K562 (cell line): Measurements from ENCODE around the gene AFF3. TPM values are rescaled to one million over a fixed set of nuclear protein-coding genes. Genes with fewer than 3 reads are reported as not detected.

Experiments used
- ATAC-seq: fragments of 200-7000 bp; cut with Tn5 transposase; 3 replicates; pipeline ENCODE4 v1.9.1; 2020; ENCODE audit warnings: moderate library complexity
- BruUV-seq: library from RNA; stranded (reverse); fragments of 400-500 nt; replicated peaks from 2 replicates; lab custom pipeline; 2021; lab: Mats Ljungman, UMichigan
- CTCF ChIA-PET: fragments of 300-600 bp; formaldehyde crosslinking; extraction: SDS; loops from one replicate; lab custom pipeline; 2021; ENCODE audit warnings: low intra/inter-chr PET ratio; lab: Yijun Ruan, JAX
- POLR2A ChIA-PET: fragments of 300-600, 350-650 bp; sonication (Branson Sonifier 250); formaldehyde crosslinking; extraction: SDS; loops from one replicate; lab custom pipeline; 2021; ENCODE audit warnings: antibody characterized with exemption, inconsistent platforms; lab: Yijun Ruan, JAX
- DNase-seq, 4 experiments: peaks; one replicate each; pipeline versions ENCODE4 v3.0.0 to v3.0.0-alpha.2; 2011 to 2018; ENCODE audit warnings: low spot score in 3 of 4, mixed read lengths in 3 of 4; ENCODE audit errors: extremely low read depth in 1 of 4
- FAIRE-seq: peaks from 2 replicates; lab custom pipeline; 2011; peaks lifted over from hg19 to GRCh38; lab: Jason Lieb, UNC
- H2AFZ ChIP-seq: 2 replicates; pipeline ENCODE4 v1.6.0; 2011; ENCODE audit warnings: low read depth, low read length, control low read depth, inconsistent platforms
- H3K27ac ChIP-seq: fragments of 200-600 bp; 3 replicates; pipeline ENCODE4 v1.8.0; 2011; ENCODE audit warnings: low read depth, mild to moderate bottlenecking, control low read depth, inconsistent platforms, low read length, moderate library complexity, mixed read lengths; ENCODE audit errors: extremely low read depth
- H3K27me3 ChIP-seq, 2 experiments: fragments of 300-600 bp in 1 of 2; 2 replicates in 1 of 2; 3 replicates in 1 of 2; pipeline versions ENCODE4 v1.6.0 to v1.8.0; 2011; ENCODE audit warnings: inconsistent platforms in 2 of 2, low read length in 2 of 2, mild to moderate bottlenecking in 1 of 2, mixed read lengths in 1 of 2, moderate library complexity in 1 of 2; ENCODE audit not compliant: control insufficient read depth in 2 of 2, insufficient read depth in 2 of 2
- H3K36me3 ChIP-seq: fragments of 300-600 bp; 3 replicates; pipeline ENCODE4 v1.8.0; 2011; ENCODE audit warnings: mild to moderate bottlenecking, low read length, inconsistent platforms; ENCODE audit not compliant: control insufficient read depth, insufficient read depth
- H3K4me1 ChIP-seq, 2 experiments: fragments of 200-600 bp in 1 of 2; replicated peaks in 1 of 2; 2 replicates in 1 of 2; 3 replicates in 1 of 2; pipeline versions ENCODE4 v1.5.1 to v1.8.0; 2011; ENCODE audit warnings: inconsistent platforms in 2 of 2, low read length in 2 of 2, mild to moderate bottlenecking in 1 of 2, mixed read lengths in 1 of 2, moderate library complexity in 1 of 2; ENCODE audit not compliant: control insufficient read depth in 2 of 2, insufficient read depth in 2 of 2
- H3K4me2 ChIP-seq: 2 replicates; pipeline ENCODE4 v1.6.1; 2011; ENCODE audit warnings: low read length, control low read depth, inconsistent platforms, mixed read lengths; ENCODE audit not compliant: insufficient read depth
- H3K4me3 ChIP-seq: fragments of 200-600 bp; sonication (generic), shearing (Covaris generic); 2 replicates; pipeline ENCODE4 v1.5.1; 2016; ENCODE audit warnings: control low read depth, inconsistent platforms
- H3K79me2 ChIP-seq: fragments of 200-600 bp; 3 replicates; pipeline ENCODE4 v1.8.0; 2011; ENCODE audit warnings: low read length, inconsistent platforms; ENCODE audit not compliant: control insufficient read depth, insufficient read depth
- H3K9ac ChIP-seq, 2 experiments: 2 replicates each; pipeline versions ENCODE4 v1.6.0 to v1.6.1; 2011; ENCODE audit warnings: low read depth in 2 of 2, low read length in 2 of 2, control low read depth in 1 of 2, inconsistent platforms in 1 of 2, mild to moderate bottlenecking in 1 of 2, mixed read lengths in 1 of 2; ENCODE audit not compliant: insufficient read depth in 1 of 2
- H3K9me1 ChIP-seq: one replicate; pipeline ENCODE4 v1.6.0; 2011; ENCODE audit warnings: inconsistent platforms, mild to moderate bottlenecking, low read length, moderate library complexity; ENCODE audit not compliant: control insufficient read depth, insufficient read depth
- H3K9me3 ChIP-seq: replicated peaks from 2 replicates; pipeline ENCODE4 v1.5.1; 2011; ENCODE audit warnings: low read depth, low read length, inconsistent platforms; ENCODE audit not compliant: control insufficient read depth, insufficient read depth
- H4K20me1 ChIP-seq: replicated peaks from 2 replicates; pipeline ENCODE4 v1.6.1; 2011; ENCODE audit warnings: low read length, inconsistent platforms, mixed read lengths; ENCODE audit not compliant: control insufficient read depth, insufficient read depth
- BRCA1 ChIP-seq, 2 experiments: fragments of 450-650 bp in 1 of 2; sonication (generic) in 1 of 2; formaldehyde crosslinking in 1 of 2; IDR thresholded peaks; 2 replicates each; pipeline versions ENCODE4 v1.5.0 to v1.6.1; 2017 to 2020; ENCODE audit warnings: mild to moderate bottlenecking in 1 of 2, missing genetic modification reagents in 1 of 2
- ETV6 ChIP-seq, 3 experiments: fragments of 150-350 bp in 1 of 3; sonication (generic) in 1 of 3; formaldehyde crosslinking in 1 of 3; IDR thresholded peaks; 2 replicates each; pipeline versions ENCODE4 v1.6.1 to v1.8.0; 2014 to 2022; ENCODE audit warnings: borderline replicate concordance in 2 of 3, low read depth in 2 of 3, antibody characterized with exemption in 1 of 3, low read length in 1 of 3, mild to moderate bottlenecking in 1 of 3, missing genetic modification reagents in 1 of 3
- FOXK2 ChIP-seq, 2 experiments: fragments of 450-650 bp; IDR thresholded peaks in 1 of 2; conservative IDR thresholded peaks in 1 of 2; 2 replicates each; pipeline ENCODE4 v1.6.1; 2016; ENCODE audit warnings: low read depth in 2 of 2, mild to moderate bottlenecking in 1 of 2
- GABPB1 ChIP-seq: sonication (generic); formaldehyde crosslinking; IDR thresholded peaks from 2 replicates; pipeline ENCODE4 v1.8.0; 2022; ENCODE audit warnings: mild to moderate bottlenecking, missing genetic modification reagents
- HDAC8 ChIP-seq: fragments of 450-650 bp; IDR thresholded peaks from 2 replicates; pipeline ENCODE4 v1.6.1; 2016; ENCODE audit warnings: mild to moderate bottlenecking, missing genetic modification characterization, moderate library complexity, missing compliant biosample characterization
- HOXB6 ChIP-seq: fragments of 250-450 bp; sonication (Bioruptor Pico); IDR thresholded peaks from 2 replicates; pipeline ENCODE4 v1.5.1; 2022; ENCODE audit warnings: mild to moderate bottlenecking, borderline replicate concordance
- MEIS2 ChIP-seq: fragments of 450-650 bp; IDR thresholded peaks from 2 replicates; pipeline ENCODE4 v1.6.1; 2014; ENCODE audit warnings: mild to moderate bottlenecking; ENCODE audit not compliant: partially characterized antibody
- MTF1 ChIP-seq: fragments of 250-450 bp; sonication (Bioruptor Pico); IDR thresholded peaks from 2 replicates; pipeline ENCODE4 v1.9.0; 2021; ENCODE audit warnings: moderate library complexity, mild to moderate bottlenecking, inconsistent platforms, borderline replicate concordance
- NCOR1 ChIP-seq: fragments of 450-650 bp; IDR thresholded peaks from 2 replicates; pipeline ENCODE4 v1.6.1; 2016; ENCODE audit warnings: mild to moderate bottlenecking, moderate library complexity
- POLR2G ChIP-seq: fragments of 200-400 bp; formaldehyde crosslinking; IDR thresholded peaks from 2 replicates; pipeline ENCODE4 v1.6.1; 2017; ENCODE audit warnings: low read depth, mild to moderate bottlenecking, antibody characterized with exemption, low read length, moderate library complexity
- PTTG1 ChIP-seq: fragments of 450-650 bp; IDR thresholded peaks from 2 replicates; pipeline ENCODE4 v1.6.1; 2016; ENCODE audit warnings: low read depth, mild to moderate bottlenecking, missing genetic modification characterization, missing compliant biosample characterization
- SOX6 ChIP-seq: fragments of 450-650 bp; IDR thresholded peaks from 2 replicates; pipeline ENCODE4 v1.6.1; 2014; ENCODE audit warnings: mild to moderate bottlenecking
- ZFP1 ChIP-seq: fragments of 450-650 bp; formaldehyde crosslinking; IDR thresholded peaks from 2 replicates; pipeline ENCODE4 v1.4.0; 2020; ENCODE audit warnings: mild to moderate bottlenecking, mixed read lengths
- ZNF354B ChIP-seq: fragments of 250-450 bp; sonication (Bioruptor Pico); IDR thresholded peaks from 2 replicates; pipeline ENCODE4 v1.4.0; 2020
- ZNF592 ChIP-seq: fragments of 450-650 bp; IDR thresholded peaks from 2 replicates; pipeline ENCODE4 v1.6.1; 2017; ENCODE audit warnings: antibody characterized with exemption, mild to moderate bottlenecking
- ZSCAN32 ChIP-seq: fragments of 450-650 bp; formaldehyde crosslinking; IDR thresholded peaks from 2 replicates; pipeline ENCODE4 v1.4.0; 2020; ENCODE audit warnings: mild to moderate bottlenecking, moderate library complexity
- WGBS: fragments of 100-300 bp; shearing (Covaris generic); methylation state at CpG from one replicate; pipeline ENCODE4 v1.1.6; 2016; ENCODE audit warnings: low coverage, mixed read lengths; ENCODE audit not compliant: insufficient coverage; ENCODE audit errors: missing lambda C conversion rate; 5-methylcytosine and 5-hydroxymethylcytosine counted together
- in situ Hi-C: fragments of 300-500 bp; cut with MboI; formaldehyde crosslinking; loops from 4 replicates; pipeline ENCODE4 v1.15.0; 2018; ENCODE audit warnings: inconsistent platforms, mixed read lengths
- intact Hi-C: fragments of 100-400 bp; cut with micrococcal nuclease; formaldehyde crosslinking; loops from 2 replicates; pipeline ENCODE4 v1.14.2; 2022
- polyA plus RNA-seq, 8 experiments: library from polyadenylated mRNA; depleted of rRNA in 4 of 8; stranded (reverse) in 5 of 8; unstranded in 3 of 8; fragments of >200 nt; fragmentation: Nextera tagmentation in 2 of 8; fragmentation: Illumina TruSeq in 1 of 8; extraction: Ambion mirVana in 2 of 8; extraction: Trizol in 1 of 8; gene quantifications; 2 replicates each; pipeline versions ENCODE4 v1.2.1 to v1.2.3, GENCODE V29; 2011 to 2014; ENCODE audit warnings: inconsistent platforms in 1 of 8, missing spikeins in 1 of 8
- total RNA-seq, 7 experiments: library from RNA; depleted of rRNA in 6 of 7; stranded (reverse); fragments of >200 nt in 6 of 7; fragmentation: Illumina TruSeq in 2 of 7; extraction: Trizol in 2 of 7; gene quantifications; 2 replicates each; pipeline versions ENCODE4 v1.2.1 to v1.2.3, GENCODE V29; 2011 to 2021; ENCODE audit warnings: low replicate concordance in 1 of 7
- TF ChIP-seq, protein P1 (sequence below): fragments of 450-650 bp; IDR thresholded peaks from 2 replicates; pipeline ENCODE4 v1.6.1; 2014; ENCODE audit warnings: low read depth, mild to moderate bottlenecking, moderate library complexity, borderline replicate concordance

The AFF3 gene
- total and polyA plus RNA-seq, 9 of the 15 experiments (the other 6 are each of a cell fraction or from before 2014, with no cell fraction given) = 0.02 to 0.11 TPM; not detected in 7

DNA sequence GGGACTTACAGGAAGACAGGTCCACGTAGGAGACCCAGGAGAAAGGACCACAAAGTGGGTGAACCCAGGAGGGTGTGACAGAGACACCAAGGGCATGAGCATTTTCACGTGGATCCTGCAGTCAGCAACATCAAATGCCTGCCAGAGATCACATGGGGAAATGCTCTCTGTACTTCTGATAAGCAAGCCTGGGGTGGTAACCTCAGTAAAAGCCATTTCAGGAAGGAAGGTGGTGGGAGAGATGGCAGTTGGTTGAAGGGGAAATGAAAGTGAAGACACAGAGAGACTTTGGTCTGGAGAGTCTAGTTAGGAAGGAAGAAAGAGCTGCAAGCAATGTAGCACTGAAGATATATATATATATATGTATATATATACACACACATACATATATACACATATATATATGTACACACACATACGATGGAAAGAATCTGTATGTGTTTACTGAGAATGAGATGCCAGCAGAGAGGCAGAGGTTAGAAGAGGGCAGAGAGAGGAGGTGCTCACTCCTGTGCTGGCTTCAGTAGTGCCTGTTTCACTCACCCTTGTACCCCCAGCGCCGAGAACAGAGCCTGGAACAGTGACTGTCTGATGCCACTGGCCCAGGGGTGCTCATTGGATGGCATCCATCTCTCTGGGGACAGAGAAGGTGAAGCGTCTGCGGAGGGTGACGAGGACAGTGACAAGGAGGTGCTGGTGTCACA lies 314.9 kb downstream of the AFF3 start:
- 1% methylated on average over 8 of the region's 8 CpGs for WGBS
- ATAC-seq (no peak), FAIRE-seq (no peak), DNase-seq (no peak)
- Histone ChIP-seq H3K4me1 (no peaks in the 10 kb centered on the region; a peak in 1 of 5 replicates), H3K9me1 (no peaks in the 10 kb centered on the region), H2AFZ (no peak overlapping the region), H3K4me2 (no peak overlapping the region), H3K4me3 (no peak overlapping the region), H3K27me3 (peaks cover 22 to 38% of the 10 kb centered on the region in 2 experiments; a peak in 4 of 5 replicates), H3K9me3 (no peaks in the 10 kb centered on the region), H3K79me2 (no peaks in the 10 kb centered on the region), H3K36me3 (no peaks in the 10 kb centered on the region), H4K20me1 (no peaks in the 10 kb centered on the region), H3K27ac (no peak overlapping the region), H3K9ac (no peak overlapping the region)
- in situ Hi-C loops (no loop called here), intact Hi-C loops (loop anchor here (10.0 kb wide), 1 partner anchor 417 kb away; no protein-coding TSS in a partner anchor)
- ChIA-PET POLR2A (no interaction called here), CTCF (no interaction called here)
- BruUV-seq = no TSS peak
- no peak for TF ChIP-seq ZFP1 (CRISPR knock-in tag)
- TF ChIP-seq HOXB6 (CRISPR knock-in tag) = no peak
- no peak for TF ChIP-seq ZNF592
- no peak for TF ChIP-seq NCOR1
- no peak for TF ChIP-seq GABPB1 (CRISPR knock-in tag)
- TF ChIP-seq MEIS2 = no peak
- TF ChIP-seq POLR2G = no peak
- TF ChIP-seq HDAC8 (tag) = no peak
- TF ChIP-seq PTTG1 (tag) = no peak
- no peak for TF ChIP-seq FOXK2 (conservative IDR thresholded peaks at IDR 0.05 in 1 of 2, IDR thresholded peaks at IDR 0.05 in 1 of 2; ENCODE audit: low read depth in 2 of 2)
- no peak for TF ChIP-seq ETV6 (IDR thresholded peaks at IDR 0.05; ENCODE audit: borderline replicate concordance in 1 of 2, low read depth in 2 of 2, low read length in 1 of 2)
- no peak for TF ChIP-seq ETV6 (CRISPR knock-in tag; IDR thresholded peaks at IDR 0.05; ENCODE audit: borderline replicate concordance)
- TF ChIP-seq, protein P1, sequence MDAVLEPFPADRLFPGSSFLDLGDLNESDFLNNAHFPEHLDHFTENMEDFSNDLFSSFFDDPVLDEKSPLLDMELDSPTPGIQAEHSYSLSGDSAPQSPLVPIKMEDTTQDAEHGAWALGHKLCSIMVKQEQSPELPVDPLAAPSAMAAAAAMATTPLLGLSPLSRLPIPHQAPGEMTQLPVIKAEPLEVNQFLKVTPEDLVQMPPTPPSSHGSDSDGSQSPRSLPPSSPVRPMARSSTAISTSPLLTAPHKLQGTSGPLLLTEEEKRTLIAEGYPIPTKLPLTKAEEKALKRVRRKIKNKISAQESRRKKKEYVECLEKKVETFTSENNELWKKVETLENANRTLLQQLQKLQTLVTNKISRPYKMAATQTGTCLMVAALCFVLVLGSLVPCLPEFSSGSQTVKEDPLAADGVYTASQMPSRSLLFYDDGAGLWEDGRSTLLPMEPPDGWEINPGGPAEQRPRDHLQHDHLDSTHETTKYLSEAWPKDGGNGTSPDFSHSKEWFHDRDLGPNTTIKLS = no peak
- no peak for TF ChIP-seq SOX6
- no peak for TF ChIP-seq ZNF354B
- TF ChIP-seq MTF1 (CRISPR knock-in tag) = no peak
- TF ChIP-seq BRCA1 (IDR thresholded peaks at IDR 0.05) = no peak
- no peak for TF ChIP-seq BRCA1 (CRISPR knock-in tag; IDR thresholded peaks at IDR 0.05)
- no peak for TF ChIP-seq ZSCAN32 (CRISPR knock-in tag)
